K562 (cell line): Measurements from ENCODE around the gene VCAN. TPM values are rescaled to one million over a fixed set of nuclear protein-coding genes. Genes with fewer than 3 reads are reported as not detected.

Experiments used
- ATAC-seq: fragments of 200-7000 bp; cut with Tn5 transposase; 3 replicates; pipeline ENCODE4 v1.9.1; 2020; ENCODE audit warnings: moderate library complexity
- BruUV-seq: library from RNA; stranded (reverse); fragments of 400-500 nt; replicated peaks from 2 replicates; lab custom pipeline; 2021; lab: Mats Ljungman, UMichigan
- CTCF ChIA-PET: fragments of 300-600 bp; formaldehyde crosslinking; extraction: SDS; loops from one replicate; lab custom pipeline; 2021; ENCODE audit warnings: low intra/inter-chr PET ratio; lab: Yijun Ruan, JAX
- POLR2A ChIA-PET: fragments of 300-600, 350-650 bp; sonication (Branson Sonifier 250); formaldehyde crosslinking; extraction: SDS; loops from one replicate; lab custom pipeline; 2021; ENCODE audit warnings: antibody characterized with exemption, inconsistent platforms; lab: Yijun Ruan, JAX
- DNase-seq, 4 experiments: peaks; one replicate each; pipeline versions ENCODE4 v3.0.0 to v3.0.0-alpha.2; 2011 to 2018; ENCODE audit warnings: low spot score in 3 of 4, mixed read lengths in 3 of 4; ENCODE audit errors: extremely low read depth in 1 of 4
- FAIRE-seq: peaks from 2 replicates; lab custom pipeline; 2011; peaks lifted over from hg19 to GRCh38; lab: Jason Lieb, UNC
- H2AFZ ChIP-seq: 2 replicates; pipeline ENCODE4 v1.6.0; 2011; ENCODE audit warnings: low read depth, low read length, control low read depth, inconsistent platforms
- H3K27ac ChIP-seq: fragments of 200-600 bp; 3 replicates; pipeline ENCODE4 v1.8.0; 2011; ENCODE audit warnings: low read depth, mild to moderate bottlenecking, control low read depth, inconsistent platforms, low read length, moderate library complexity, mixed read lengths; ENCODE audit errors: extremely low read depth
- H3K27me3 ChIP-seq, 2 experiments: fragments of 300-600 bp in 1 of 2; 2 replicates in 1 of 2; 3 replicates in 1 of 2; pipeline versions ENCODE4 v1.6.0 to v1.8.0; 2011; ENCODE audit warnings: inconsistent platforms in 2 of 2, low read length in 2 of 2, mild to moderate bottlenecking in 1 of 2, mixed read lengths in 1 of 2, moderate library complexity in 1 of 2; ENCODE audit not compliant: control insufficient read depth in 2 of 2, insufficient read depth in 2 of 2
- H3K36me3 ChIP-seq: fragments of 300-600 bp; 3 replicates; pipeline ENCODE4 v1.8.0; 2011; ENCODE audit warnings: mild to moderate bottlenecking, low read length, inconsistent platforms; ENCODE audit not compliant: control insufficient read depth, insufficient read depth
- H3K4me1 ChIP-seq, 2 experiments: fragments of 200-600 bp in 1 of 2; replicated peaks in 1 of 2; 2 replicates in 1 of 2; 3 replicates in 1 of 2; pipeline versions ENCODE4 v1.5.1 to v1.8.0; 2011; ENCODE audit warnings: inconsistent platforms in 2 of 2, low read length in 2 of 2, mild to moderate bottlenecking in 1 of 2, mixed read lengths in 1 of 2, moderate library complexity in 1 of 2; ENCODE audit not compliant: control insufficient read depth in 2 of 2, insufficient read depth in 2 of 2
- H3K4me2 ChIP-seq: 2 replicates; pipeline ENCODE4 v1.6.1; 2011; ENCODE audit warnings: low read length, control low read depth, inconsistent platforms, mixed read lengths; ENCODE audit not compliant: insufficient read depth
- H3K4me3 ChIP-seq: fragments of 200-600 bp; sonication (generic), shearing (Covaris generic); 2 replicates; pipeline ENCODE4 v1.5.1; 2016; ENCODE audit warnings: control low read depth, inconsistent platforms
- H3K79me2 ChIP-seq: fragments of 200-600 bp; 3 replicates; pipeline ENCODE4 v1.8.0; 2011; ENCODE audit warnings: low read length, inconsistent platforms; ENCODE audit not compliant: control insufficient read depth, insufficient read depth
- H3K9ac ChIP-seq, 2 experiments: 2 replicates each; pipeline versions ENCODE4 v1.6.0 to v1.6.1; 2011; ENCODE audit warnings: low read depth in 2 of 2, low read length in 2 of 2, control low read depth in 1 of 2, inconsistent platforms in 1 of 2, mild to moderate bottlenecking in 1 of 2, mixed read lengths in 1 of 2; ENCODE audit not compliant: insufficient read depth in 1 of 2
- H3K9me1 ChIP-seq: one replicate; pipeline ENCODE4 v1.6.0; 2011; ENCODE audit warnings: inconsistent platforms, mild to moderate bottlenecking, low read length, moderate library complexity; ENCODE audit not compliant: control insufficient read depth, insufficient read depth
- H3K9me3 ChIP-seq: replicated peaks from 2 replicates; pipeline ENCODE4 v1.5.1; 2011; ENCODE audit warnings: low read depth, low read length, inconsistent platforms; ENCODE audit not compliant: control insufficient read depth, insufficient read depth
- H4K20me1 ChIP-seq: replicated peaks from 2 replicates; pipeline ENCODE4 v1.6.1; 2011; ENCODE audit warnings: low read length, inconsistent platforms, mixed read lengths; ENCODE audit not compliant: control insufficient read depth, insufficient read depth
- BCL6 ChIP-seq: fragments of 250-450 bp; sonication (Bioruptor Pico); IDR thresholded peaks from 2 replicates; pipeline ENCODE4 v1.4.0; 2020
- CHCHD3 ChIP-seq: fragments of 250-450 bp; sonication (Bioruptor Pico); IDR thresholded peaks from 2 replicates; pipeline ENCODE4 v2.1.2; 2022; ENCODE audit warnings: mild to moderate bottlenecking
- DMBX1 ChIP-seq: fragments of 250-450 bp; sonication (Bioruptor Pico); IDR thresholded peaks from 2 replicates; pipeline ENCODE4 v1.8.0; 2022; ENCODE audit warnings: inconsistent platforms, mild to moderate bottlenecking, moderate library complexity, borderline replicate concordance
- JUN ChIP-seq, 2 experiments: sonication (generic) in 1 of 2; formaldehyde crosslinking in 1 of 2; IDR thresholded peaks; 2 replicates each; pipeline versions ENCODE4 v1.6.1 to v1.8.0; 2012 to 2022; ENCODE audit warnings: borderline replicate concordance in 2 of 2, mild to moderate bottlenecking in 2 of 2, improper control_type of control experiment in 1 of 2, low read depth in 1 of 2, low read length in 1 of 2, missing genetic modification reagents in 1 of 2
- KDM5B ChIP-seq: fragments of 200-600 bp; sonication (generic); IDR thresholded peaks from 2 replicates; pipeline ENCODE4 v1.6.1; 2012; ENCODE audit warnings: low read depth, mild to moderate bottlenecking, moderate library complexity, low read length, control low read depth, inconsistent platforms; ENCODE audit not compliant: insufficient replicate concordance
- NCOA2 ChIP-seq, 2 experiments: fragments of 450-650 bp; IDR thresholded peaks; 2 replicates each; pipeline ENCODE4 v1.6.1; 2018; ENCODE audit warnings: mild to moderate bottlenecking in 2 of 2, moderate library complexity in 1 of 2; ENCODE audit not compliant: partially characterized antibody in 2 of 2
- PML ChIP-seq: IDR thresholded peaks from 2 replicates; pipeline ENCODE4 v1.6.1; 2012; ENCODE audit warnings: low read length, inconsistent platforms
- PPARD ChIP-seq: fragments of 250-450 bp; sonication (Bioruptor Pico); IDR thresholded peaks from 2 replicates; pipeline ENCODE4 v1.8.0; 2022; ENCODE audit warnings: inconsistent platforms, mild to moderate bottlenecking, moderate library complexity
- RBM14 ChIP-seq: fragments of 200-400 bp; formaldehyde crosslinking; IDR thresholded peaks from 2 replicates; pipeline ENCODE4 v1.6.1; 2018; ENCODE audit warnings: low read depth, mild to moderate bottlenecking, low read length, moderate library complexity, borderline replicate concordance; ENCODE audit not compliant: insufficient read depth
- RHOXF2B ChIP-seq: fragments of 250-450 bp; sonication (Bioruptor Pico); conservative IDR thresholded peaks from 2 replicates; pipeline ENCODE4 v1.5.1; 2021
- SAFB2 ChIP-seq: fragments of 200-400 bp; formaldehyde crosslinking; IDR thresholded peaks from 2 replicates; pipeline ENCODE4 v1.6.1; 2018; ENCODE audit warnings: borderline replicate concordance, low read length, low read depth, moderate library complexity; ENCODE audit not compliant: severe bottlenecking
- SIN3B ChIP-seq: fragments of 450-650 bp; IDR thresholded peaks from 2 replicates; pipeline ENCODE4 v1.6.1; 2017; ENCODE audit warnings: low read depth, mild to moderate bottlenecking, moderate library complexity
- SMARCC2 ChIP-seq: fragments of 450-650 bp; IDR thresholded peaks from 2 replicates; pipeline ENCODE4 v1.6.1; 2017; ENCODE audit warnings: antibody characterized with exemption, moderate library complexity, mild to moderate bottlenecking, low read depth
- ZFPM2 ChIP-seq: fragments of 250-450 bp; sonication (Bioruptor Pico); IDR thresholded peaks from 2 replicates; pipeline ENCODE4 v1.5.1; 2022; ENCODE audit warnings: mild to moderate bottlenecking
- ZNF146 ChIP-seq: IDR thresholded peaks from one replicate; pipeline ENCODE4 v1.6.1; 2018; ENCODE audit warnings: missing compliant biosample characterization; ENCODE audit not compliant: unreplicated experiment
- ZNF24 ChIP-seq: fragments of 450-650 bp; IDR thresholded peaks from 2 replicates; pipeline ENCODE4 v1.6.1; 2016
- ZNF274 ChIP-seq: IDR thresholded peaks from 2 replicates; pipeline ENCODE4 v1.6.1; 2011; ENCODE audit warnings: low read depth, mild to moderate bottlenecking, low read length, moderate library complexity, borderline replicate concordance
- ZNF282 ChIP-seq: sonication (generic); formaldehyde crosslinking; IDR thresholded peaks from 2 replicates; pipeline ENCODE4 v1.8.1; 2023; ENCODE audit warnings: missing genetic modification reagents
- WGBS: fragments of 100-300 bp; shearing (Covaris generic); methylation state at CpG from one replicate; pipeline ENCODE4 v1.1.6; 2016; ENCODE audit warnings: low coverage, mixed read lengths; ENCODE audit not compliant: insufficient coverage; ENCODE audit errors: missing lambda C conversion rate; 5-methylcytosine and 5-hydroxymethylcytosine counted together
- in situ Hi-C: fragments of 300-500 bp; cut with MboI; formaldehyde crosslinking; loops from 4 replicates; pipeline ENCODE4 v1.15.0; 2018; ENCODE audit warnings: inconsistent platforms, mixed read lengths
- intact Hi-C: fragments of 100-400 bp; cut with micrococcal nuclease; formaldehyde crosslinking; loops from 2 replicates; pipeline ENCODE4 v1.14.2; 2022
- polyA plus RNA-seq, 8 experiments: library from polyadenylated mRNA; depleted of rRNA in 4 of 8; stranded (reverse) in 5 of 8; unstranded in 3 of 8; fragments of >200 nt; fragmentation: Nextera tagmentation in 2 of 8; fragmentation: Illumina TruSeq in 1 of 8; extraction: Ambion mirVana in 2 of 8; extraction: Trizol in 1 of 8; gene quantifications; 2 replicates each; pipeline versions ENCODE4 v1.2.1 to v1.2.3, GENCODE V29; 2011 to 2014; ENCODE audit warnings: inconsistent platforms in 1 of 8, missing spikeins in 1 of 8
- total RNA-seq, 7 experiments: library from RNA; depleted of rRNA in 6 of 7; stranded (reverse); fragments of >200 nt in 6 of 7; fragmentation: Illumina TruSeq in 2 of 7; extraction: Trizol in 2 of 7; gene quantifications; 2 replicates each; pipeline versions ENCODE4 v1.2.1 to v1.2.3, GENCODE V29; 2011 to 2021; ENCODE audit warnings: low replicate concordance in 1 of 7

The VCAN gene
- total and polyA plus RNA-seq, 9 of the 15 experiments (the other 6 are each of a cell fraction or from before 2014, with no cell fraction given): 0.01 to 0.33 (median 0.05) TPM

- intact Hi-C loops (no loop called here), in situ Hi-C loops (no loop called here)
- no TSS peak for BruUV-seq
- Histone ChIP-seq H3K4me2 (no peak overlapping the region), H3K9ac (no peak overlapping the region), H3K9me3 (no peaks in the 10 kb centered on the region), H4K20me1 (no peaks in the 10 kb centered on the region), H3K4me1 (no peaks in the 10 kb centered on the region), H3K36me3 (no peaks in the 10 kb centered on the region), H3K4me3 (no peak overlapping the region), H3K27me3 (no peaks in the 10 kb centered on the region), H3K9me1 (no peaks in the 10 kb centered on the region), H3K79me2 (no peaks in the 10 kb centered on the region), H3K27ac (no peak overlapping the region), H2AFZ (no peak overlapping the region)
- no peak for TF ChIP-seq RHOXF2B (CRISPR knock-in tag)
- no peak for TF ChIP-seq SMARCC2
- no peak for TF ChIP-seq SAFB2
- TF ChIP-seq PML: no peak
- TF ChIP-seq ZNF282 (CRISPR knock-in tag): no peak
- ChIA-PET POLR2A (no interaction called here), CTCF (no interaction called here)
- ATAC-seq (no peak), DNase-seq (no peak), FAIRE-seq (no peak)
- WGBS: 25% methylated on average over 1 of the region's 1 CpG
Observed at GRCh38 chr5:83426855-83427254, 44.7 kb upstream of the VCAN start.

GRCh38 chr5:83428126-83428525, 43.4 kb upstream of the VCAN start:
- no peak for FAIRE-seq
- Histone ChIP-seq H3K9me1 (no peaks in the 10 kb centered on the region), H3K27me3 (no peaks in the 10 kb centered on the region), H3K4me1 (no peaks in the 10 kb centered on the region), H3K9me3 (no peaks in the 10 kb centered on the region), H3K36me3 (no peaks in the 10 kb centered on the region), H4K20me1 (no peaks in the 10 kb centered on the region), H3K79me2 (no peaks in the 10 kb centered on the region), H2AFZ (no peak overlapping the region), H3K9ac (no peak overlapping the region), H3K27ac (no peak overlapping the region), H3K4me3 (no peak overlapping the region), H3K4me2 (no peak overlapping the region)
- BruUV-seq: no TSS peak
- ChIA-PET CTCF (no interaction called here), POLR2A (no interaction called here)
- in situ Hi-C loops: no loop called here
- ATAC-seq: no peak
- WGBS: 47% methylated on average over 1 of the region's 1 CpG
- intact Hi-C loops: no loop called here
- no peak for DNase-seq
- TF ChIP-seq SIN3B: no peak
- no peak for TF ChIP-seq ZNF24
- no peak for TF ChIP-seq ZNF274
- TF ChIP-seq DMBX1 (CRISPR knock-in tag): no peak
- no peak for TF ChIP-seq ZNF146 (CRISPR knock-in tag)
- no peak for TF ChIP-seq PPARD (CRISPR knock-in tag)
- no peak for TF ChIP-seq KDM5B
- TF ChIP-seq BCL6 (CRISPR knock-in tag): no peak
- TF ChIP-seq CHCHD3: no peak
- no peak for TF ChIP-seq NCOA2 (IDR thresholded peaks at IDR 0.05; ENCODE audit: partially characterized antibody in 2 of 2)
- TF ChIP-seq JUN (IDR thresholded peaks at IDR 0.05; ENCODE audit: borderline replicate concordance, low read depth, low read length): no peak
- no peak for TF ChIP-seq JUN (CRISPR knock-in tag; IDR thresholded peaks at IDR 0.05; ENCODE audit: borderline replicate concordance)
- no peak for TF ChIP-seq RBM14
- TF ChIP-seq ZFPM2 (CRISPR knock-in tag): no peak
